Forelimb muscle (tissue), 1 donor: ENCODE measurements around the gene RXRG. TPM values are rescaled to one million over a fixed set of nuclear protein-coding genes. Genes with fewer than 3 reads are reported as not detected.

Source experiments
- DNase-seq: peaks from one replicate; pipeline ENCODE4 v3.0.0-alpha.2; 2013; ENCODE audit warnings: low read depth
- polyA plus RNA-seq: library from polyadenylated mRNA; unstranded; fragments of 120-200 nt; gene quantifications from one replicate; pipeline ENCODE4 v1.2.1, GENCODE V29; 2013; ENCODE audit not compliant: insufficient read length

Gene RXRG
- polyA plus RNA-seq, 1 donor: 58.1 TPM

DNA sequence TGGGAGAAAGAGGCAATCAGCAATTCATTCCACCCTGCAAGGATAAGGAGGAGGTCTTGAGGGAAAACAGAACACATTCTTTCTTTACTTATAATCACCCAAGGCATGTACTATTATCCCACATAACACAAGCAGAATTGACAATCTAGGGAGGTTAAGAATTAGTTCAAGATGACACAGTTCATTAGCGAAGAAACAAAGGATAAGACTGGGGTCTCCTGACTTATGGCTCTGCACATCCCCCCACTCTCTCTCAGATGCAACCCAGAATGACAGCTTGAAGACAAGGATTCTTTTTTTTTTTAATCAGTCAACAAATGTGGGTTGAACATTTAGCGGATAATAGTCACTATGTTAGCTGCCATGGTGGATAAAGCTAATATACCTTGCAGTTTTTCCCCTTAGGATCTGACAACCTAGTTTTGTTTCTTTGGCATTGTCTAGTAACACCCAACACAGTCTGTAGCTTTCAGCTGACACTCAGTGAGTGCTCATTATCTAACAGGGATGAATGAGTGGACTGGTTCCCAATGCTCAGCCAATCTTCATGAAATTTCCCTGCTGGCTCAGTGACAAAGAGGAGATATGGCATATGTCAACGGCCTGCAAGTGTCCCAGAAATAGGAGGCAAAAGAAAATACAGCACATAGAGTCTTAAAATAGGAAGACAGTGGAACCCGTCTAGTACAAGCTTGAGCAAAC lies 35.1 kb downstream of the RXRG start:
- no peak for DNase-seq

DNA sequence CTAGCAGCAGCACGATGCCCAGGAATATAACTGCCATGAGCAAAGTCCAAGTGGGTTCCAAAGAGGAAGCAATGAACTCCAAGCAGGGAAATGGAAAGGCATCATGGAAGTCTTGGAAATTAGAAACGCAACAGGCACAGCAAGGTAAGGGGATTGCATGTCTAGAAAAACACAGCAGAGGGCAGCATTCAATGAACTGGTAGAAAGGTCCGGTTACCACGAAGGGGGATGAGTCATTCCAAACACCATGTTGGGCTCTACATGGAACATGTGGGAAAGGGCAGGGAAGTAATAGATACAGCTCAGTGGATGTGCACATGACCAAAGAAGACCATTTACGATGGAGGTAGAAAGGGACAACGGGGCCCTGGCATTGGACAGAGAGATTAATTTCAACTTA lies 36.4 kb downstream of the RXRG start:
- no peak for DNase-seq

DNA sequence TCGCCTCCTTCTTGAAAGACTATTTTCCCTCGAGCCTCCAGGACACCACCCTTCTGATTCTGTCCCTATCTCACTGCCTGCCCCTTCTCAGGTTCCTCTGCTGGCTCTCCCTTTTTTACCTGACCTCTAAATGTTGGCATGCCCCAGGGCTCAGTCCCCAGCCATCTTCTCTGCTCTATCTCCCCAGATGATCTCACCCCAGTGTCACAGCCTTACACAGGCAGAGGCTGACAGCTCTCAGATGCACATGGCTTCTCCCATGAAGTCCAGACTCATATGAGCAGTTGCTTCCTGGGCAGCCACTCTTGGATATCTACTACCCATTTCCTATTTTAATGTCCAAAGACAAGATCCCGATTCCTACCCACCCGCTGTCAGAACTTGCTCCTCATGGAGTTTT lies 37.5 kb downstream of the RXRG start:
- DNase-seq: no peak

GRCh38 chr1:165403835-165404482 lies 41.0 kb downstream of the RXRG start:
- DNase-seq: no peak

DNA sequence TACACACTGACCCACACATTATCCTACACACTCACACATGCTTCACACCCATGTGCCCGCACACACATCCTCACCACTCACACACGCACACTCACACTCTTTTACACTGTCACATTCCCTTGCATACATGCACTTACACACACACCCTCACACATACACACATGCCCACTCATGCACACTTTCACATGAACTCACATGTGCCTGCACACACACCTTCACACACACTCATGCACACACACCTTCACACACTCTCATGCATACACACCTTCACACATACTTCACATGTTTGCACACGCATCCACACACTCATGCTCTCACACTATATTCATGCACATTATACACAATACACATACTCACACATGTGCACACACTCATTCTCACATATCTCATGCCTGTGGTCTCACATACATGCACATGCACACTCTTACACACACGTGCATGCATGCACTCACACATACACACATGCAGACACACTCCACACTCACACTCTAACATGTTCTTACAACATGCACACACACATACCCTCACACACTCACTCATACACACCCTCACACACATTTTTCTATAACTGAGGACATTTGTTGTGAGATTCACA lies 42.3 kb downstream of the RXRG start:
- DNase-seq: no peak

- no peak for DNase-seq
These were observed 47.0 kb downstream of the RXRG start for GRCh38 chr1:165397944-165398343.

GRCh38 chr1:165395901-165396300 lies 49.0 kb downstream of the RXRG start:
- no peak for DNase-seq

- DNase-seq: no peak
These were observed 49.4 kb downstream of the RXRG start for GRCh38 chr1:165395478-165395877.

GRCh38 chr1:165392634-165393571 lies 52.0 kb downstream of the RXRG start:
- peak; percentile 82 for DNase-seq

DNA sequence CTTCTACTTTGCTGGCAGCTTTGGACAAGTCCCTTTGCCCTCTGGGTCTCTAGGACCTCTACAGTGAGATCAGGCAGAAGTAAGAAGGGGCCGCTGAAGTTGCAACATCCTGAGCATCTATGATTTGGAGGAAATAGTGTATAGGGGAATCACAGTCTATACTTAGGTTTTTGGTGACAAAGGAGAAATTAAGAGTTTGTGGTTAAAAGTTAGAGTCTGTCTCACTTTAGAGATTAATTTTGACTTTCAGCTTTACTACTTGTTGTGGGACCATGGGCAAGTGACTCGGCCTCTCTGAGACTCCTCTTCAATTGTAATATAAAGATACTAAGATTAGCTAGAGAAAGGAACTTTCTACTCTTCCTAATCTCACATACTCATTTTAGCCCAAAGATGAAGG lies 55.3 kb downstream of the RXRG start:
- DNase-seq: no peak

DNA sequence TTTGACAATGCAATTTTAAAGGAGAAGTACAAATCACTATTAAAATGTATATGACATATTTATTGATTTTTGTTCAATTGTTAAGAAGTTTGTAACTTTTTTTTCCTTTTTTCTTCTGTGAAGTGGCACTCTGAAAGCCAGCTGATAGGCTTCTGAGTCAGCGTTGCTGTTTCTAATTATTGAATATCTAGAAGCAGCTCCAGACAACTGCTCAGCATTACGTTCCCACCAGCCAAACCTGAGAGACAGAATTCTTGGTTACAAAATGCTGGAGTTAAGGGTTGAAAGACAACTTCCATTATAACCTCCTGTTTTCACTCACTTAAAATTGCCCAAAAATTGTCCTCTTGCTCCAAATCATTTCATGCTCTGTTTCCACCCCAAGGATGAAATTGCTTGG lies 57.0 kb downstream of the RXRG start:
- no peak for DNase-seq

DNA sequence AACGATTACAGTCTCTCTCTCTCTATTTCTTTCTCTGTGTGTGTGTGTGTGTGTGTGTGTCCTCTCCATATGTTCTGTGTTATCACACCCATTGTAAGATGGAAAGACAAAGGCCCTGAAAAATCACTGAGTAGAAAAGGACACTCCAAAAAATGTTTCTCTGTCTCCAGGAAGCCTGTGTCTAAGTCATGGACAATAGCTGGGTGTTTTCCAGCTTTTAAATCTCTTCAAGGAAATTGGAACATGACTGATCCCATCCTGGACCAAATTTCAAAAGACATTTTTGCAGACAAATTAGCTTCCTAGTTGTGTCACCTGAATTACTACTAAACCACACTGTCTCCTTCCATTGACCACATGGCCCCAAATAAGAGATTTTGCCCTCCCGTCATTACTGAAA lies 57.4 kb downstream of the RXRG start:
- no peak for DNase-seq

DNA sequence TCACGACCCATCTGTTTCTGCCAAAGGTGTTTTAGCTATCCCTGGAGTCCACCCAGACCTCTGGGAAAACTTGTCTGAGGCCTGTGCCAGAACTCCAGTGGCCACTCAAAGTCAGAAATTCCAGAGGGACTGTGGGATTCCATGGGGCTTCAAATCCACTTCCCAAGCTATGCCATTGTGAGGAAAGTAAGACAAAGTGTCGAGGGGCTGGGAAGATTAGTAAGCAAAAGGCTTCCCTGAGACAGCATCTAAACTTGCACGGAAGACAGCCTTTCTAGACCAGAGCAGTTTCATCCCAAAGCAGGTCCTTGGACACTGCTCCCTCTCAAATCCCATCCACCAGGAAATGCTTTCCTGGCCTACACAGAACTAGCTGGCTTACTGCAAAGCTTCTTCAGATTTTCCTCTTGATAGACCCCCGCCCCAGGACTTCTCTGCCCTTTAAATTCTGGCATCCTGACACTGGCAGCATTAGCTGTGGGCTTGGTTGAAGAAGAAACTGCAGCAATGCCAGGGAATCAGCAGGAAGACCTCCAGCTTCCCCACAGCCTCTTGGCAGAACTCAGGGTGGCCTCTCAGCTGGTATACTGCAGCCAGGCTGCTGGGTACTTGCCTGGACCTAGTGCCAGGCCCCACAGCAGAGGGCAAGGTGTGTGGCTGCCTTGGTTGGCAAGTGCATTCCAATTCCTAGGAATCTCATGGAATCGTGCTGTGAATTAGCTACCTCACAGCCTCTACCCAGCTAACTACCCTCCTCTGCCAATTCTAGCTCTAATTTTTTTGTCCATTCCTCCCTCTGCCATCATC lies 61.1 kb downstream of the RXRG start:
- no peak for DNase-seq

GRCh38 chr1:165383067-165383466 lies 61.9 kb downstream of the RXRG start:
- DNase-seq: no peak

DNA sequence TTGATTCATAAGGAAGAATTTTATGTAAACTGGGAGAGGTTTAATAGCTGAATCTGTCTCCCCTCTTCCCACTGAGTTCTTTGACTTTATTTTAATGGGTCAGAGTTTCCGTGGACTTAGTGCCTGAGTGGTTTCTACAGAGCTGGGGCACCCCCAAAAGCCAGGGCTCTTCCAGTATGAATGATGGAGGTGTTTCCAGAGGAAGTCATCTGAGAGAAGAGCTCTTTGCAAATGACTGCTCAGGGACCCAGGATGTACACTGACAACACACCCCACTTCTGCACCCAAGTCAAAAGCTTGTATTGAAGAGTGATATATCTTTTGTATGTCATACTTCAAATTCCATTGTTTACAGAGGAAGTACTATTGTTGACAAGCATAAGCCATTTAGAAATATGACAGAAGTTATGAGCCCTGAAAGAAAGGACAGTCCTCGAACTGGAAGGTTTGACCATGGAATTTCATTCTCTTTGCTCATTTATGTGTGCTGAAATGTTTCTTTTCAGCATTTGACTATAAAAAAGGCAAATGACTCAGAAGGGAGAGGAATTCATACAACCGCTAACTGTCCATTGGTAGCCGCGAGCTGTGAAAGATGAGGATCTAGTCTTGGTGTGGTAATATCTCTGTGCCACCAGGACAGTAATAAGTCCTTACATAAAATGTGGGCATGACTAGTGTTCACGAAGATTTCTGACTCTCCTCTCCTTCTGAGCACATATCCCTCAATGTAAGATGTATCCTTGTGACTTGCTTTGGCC lies 63.0 kb downstream of the RXRG start:
- DNase-seq: no peak

- no peak for DNase-seq
These were observed 68.1 kb downstream of the RXRG start for GRCh38 chr1:165376811-165377311.

DNA sequence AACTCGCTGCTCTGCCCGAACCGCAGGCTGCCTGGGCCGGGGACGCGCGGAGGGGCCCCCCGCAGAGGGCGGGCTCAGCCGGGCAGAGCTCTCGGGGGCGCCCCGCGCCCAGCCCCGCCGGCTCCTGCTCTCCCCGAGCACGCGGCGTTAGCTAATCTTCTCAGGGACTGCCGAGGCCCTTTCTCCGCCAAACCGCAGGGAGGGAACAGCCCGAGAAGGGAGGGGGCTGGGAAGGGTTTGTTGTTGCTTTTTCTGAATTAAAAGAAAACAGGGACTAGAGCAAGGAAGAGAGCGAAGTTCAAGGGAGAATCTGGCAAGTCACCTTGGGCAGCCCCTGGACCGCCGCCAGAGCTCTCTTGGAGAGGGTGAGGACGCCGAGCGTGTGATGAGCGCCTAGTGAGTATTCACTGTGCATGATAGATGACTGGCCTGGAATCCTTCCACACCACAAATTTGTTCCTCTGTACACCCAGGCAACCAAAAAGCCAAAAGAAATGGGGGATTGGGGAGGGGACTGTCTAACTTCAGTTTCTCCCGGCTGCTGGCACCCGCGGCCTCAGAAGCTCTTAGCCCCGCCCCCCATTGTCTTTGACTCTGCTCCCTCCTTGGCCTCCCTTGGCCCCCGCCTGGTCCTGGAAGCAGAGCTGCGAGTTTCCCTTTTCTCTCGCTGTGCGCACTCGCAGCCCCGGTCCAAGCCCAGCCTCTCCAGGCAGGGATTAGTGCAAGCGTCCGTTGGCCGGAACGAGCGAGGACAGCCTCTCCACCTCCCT lies 68.7 kb downstream of the RXRG start:
- DNase-seq: peak; percentile 92

DNA sequence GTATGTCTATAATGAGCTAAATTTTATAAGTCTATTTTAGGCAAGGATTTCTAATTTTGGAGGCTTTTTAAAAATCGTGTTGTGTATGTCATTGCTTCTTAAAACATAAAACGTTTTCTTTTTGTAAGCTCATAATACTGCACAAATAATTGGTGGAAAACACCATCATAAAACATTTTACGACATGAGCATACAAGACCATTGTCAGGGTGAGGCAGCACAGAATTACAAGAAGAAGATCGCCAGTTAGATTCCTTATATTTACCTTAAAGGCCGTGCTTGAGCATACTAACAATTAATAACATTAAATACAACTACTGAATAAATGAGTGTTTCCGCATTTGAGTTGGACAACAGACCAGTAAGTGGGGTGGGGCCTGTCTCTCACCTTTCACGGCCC lies 69.3 kb downstream of the RXRG start:
- no peak for DNase-seq

- DNase-seq: no peak
These were observed 73.2 kb downstream of the RXRG start for GRCh38 chr1:165371588-165372225.
